ENCODE measurements around the gene LRPAP1.
"Not testable (repeated sequence)": the region's sequence is repeated elsewhere in the genome, so short reads cannot be mapped to it uniquely, and the experiment has no call there.

Gene LRPAP1

GRCh38 chr4:3514806-3515501 lies 17.3 kb downstream of the LRPAP1 start:
- H3K4me3 ChIP-seq (ENCODE audit: low read depth, low read length): no peak overlapping the region
- no peak for DNase-seq (ENCODE audit: low read depth)
- TF ChIP-seq MYC (IDR thresholded peaks at IDR 0.05; ENCODE audit: low read depth, low read length): no peak
- TF ChIP-seq POLR2A (IDR thresholded peaks at IDR 0.05; ENCODE audit: extremely low read depth, insufficient read length): no peak
- TF ChIP-seq, protein P1, sequence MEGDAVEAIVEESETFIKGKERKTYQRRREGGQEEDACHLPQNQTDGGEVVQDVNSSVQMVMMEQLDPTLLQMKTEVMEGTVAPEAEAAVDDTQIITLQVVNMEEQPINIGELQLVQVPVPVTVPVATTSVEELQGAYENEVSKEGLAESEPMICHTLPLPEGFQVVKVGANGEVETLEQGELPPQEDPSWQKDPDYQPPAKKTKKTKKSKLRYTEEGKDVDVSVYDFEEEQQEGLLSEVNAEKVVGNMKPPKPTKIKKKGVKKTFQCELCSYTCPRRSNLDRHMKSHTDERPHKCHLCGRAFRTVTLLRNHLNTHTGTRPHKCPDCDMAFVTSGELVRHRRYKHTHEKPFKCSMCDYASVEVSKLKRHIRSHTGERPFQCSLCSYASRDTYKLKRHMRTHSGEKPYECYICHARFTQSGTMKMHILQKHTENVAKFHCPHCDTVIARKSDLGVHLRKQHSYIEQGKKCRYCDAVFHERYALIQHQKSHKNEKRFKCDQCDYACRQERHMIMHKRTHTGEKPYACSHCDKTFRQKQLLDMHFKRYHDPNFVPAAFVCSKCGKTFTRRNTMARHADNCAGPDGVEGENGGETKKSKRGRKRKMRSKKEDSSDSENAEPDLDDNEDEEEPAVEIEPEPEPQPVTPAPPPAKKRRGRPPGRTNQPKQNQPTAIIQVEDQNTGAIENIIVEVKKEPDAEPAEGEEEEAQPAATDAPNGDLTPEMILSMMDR (IDR thresholded peaks at IDR 0.05; ENCODE audit: low read depth, low read length): peak; percentile 25

DNA sequence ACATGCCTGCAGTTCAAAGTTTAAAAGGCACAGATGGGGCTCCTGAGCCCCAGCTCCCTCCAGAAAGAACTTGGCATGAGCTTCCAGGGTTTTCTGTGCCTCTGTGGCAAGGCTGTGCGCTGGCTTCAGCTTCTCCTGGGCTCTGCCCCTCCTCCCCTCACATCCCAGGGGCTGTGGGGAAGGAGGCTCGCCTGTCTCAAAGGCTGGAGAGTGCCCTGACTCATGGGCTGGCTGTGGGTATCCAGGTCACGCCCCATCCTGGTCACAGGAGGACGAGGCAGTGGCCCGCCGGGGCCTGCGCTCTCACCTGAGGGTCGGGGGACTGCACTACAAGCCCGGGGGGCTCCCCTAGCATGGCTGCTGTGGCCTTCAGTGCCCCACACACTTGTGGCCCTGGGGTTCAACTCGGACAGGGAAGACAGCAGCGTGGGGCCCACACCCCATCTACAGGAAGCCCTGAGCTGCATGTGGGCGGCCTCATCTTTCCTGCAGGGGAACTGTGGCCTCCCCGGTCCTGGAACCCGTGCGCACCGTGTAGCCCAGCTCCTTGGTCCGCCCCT lies 17.9 kb downstream of the LRPAP1 start:
- TF ChIP-seq, protein P1 (IDR thresholded peaks at IDR 0.05; ENCODE audit: low read depth, low read length): no peak
- TF ChIP-seq MYC (IDR thresholded peaks at IDR 0.05; ENCODE audit: low read depth, low read length) (no peak), POLR2A (IDR thresholded peaks at IDR 0.05; ENCODE audit: extremely low read depth, insufficient read length) (no peak)
- TF ChIP-seq, protein P2, sequence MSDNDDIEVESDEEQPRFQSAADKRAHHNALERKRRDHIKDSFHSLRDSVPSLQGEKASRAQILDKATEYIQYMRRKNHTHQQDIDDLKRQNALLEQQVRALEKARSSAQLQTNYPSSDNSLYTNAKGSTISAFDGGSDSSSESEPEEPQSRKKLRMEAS (IDR thresholded peaks at IDR 0.05; ENCODE audit: low read depth, low read length): no peak

GRCh38 chr4:3513807-3514206 lies 18.4 kb downstream of the LRPAP1 start:
- H3K4me3 ChIP-seq (ENCODE audit: low read depth, low read length): no peak overlapping the region
- TF ChIP-seq MYC (IDR thresholded peaks at IDR 0.05; ENCODE audit: low read depth, low read length) (no peak), POLR2A (IDR thresholded peaks at IDR 0.05; ENCODE audit: extremely low read depth, insufficient read length) (no peak)
- TF ChIP-seq, protein P1 (IDR thresholded peaks at IDR 0.05; ENCODE audit: low read depth, low read length): no peak
- TF ChIP-seq, protein P2 (IDR thresholded peaks at IDR 0.05; ENCODE audit: low read depth, low read length): no peak
- no peak for DNase-seq (ENCODE audit: low read depth)

More for the DNA sequence above, 17.9 kb downstream of the LRPAP1 start:
- H3K4me3 ChIP-seq (ENCODE audit: low read depth, low read length): no peak overlapping the region
- no peak for DNase-seq (ENCODE audit: low read depth)

GRCh38 chr4:3512719-3513118 lies 19.5 kb downstream of the LRPAP1 start:
- DNase-seq (ENCODE audit: low read depth): no peak
- H3K4me3 ChIP-seq (ENCODE audit: low read depth, low read length): no peak overlapping the region
- no peak for TF ChIP-seq POLR2A (IDR thresholded peaks at IDR 0.05; ENCODE audit: extremely low read depth, insufficient read length)
- TF ChIP-seq, protein P1 (IDR thresholded peaks at IDR 0.05; ENCODE audit: low read depth, low read length): no peak
- no peak for TF ChIP-seq MYC (IDR thresholded peaks at IDR 0.05; ENCODE audit: low read depth, low read length)
- TF ChIP-seq, protein P2 (IDR thresholded peaks at IDR 0.05; ENCODE audit: low read depth, low read length): no peak

- DNase-seq (ENCODE audit: low read depth): no peak
- H3K4me3 ChIP-seq (ENCODE audit: low read depth, low read length): no peak overlapping the region
- TF ChIP-seq, protein P2 (IDR thresholded peaks at IDR 0.05; ENCODE audit: low read depth, low read length): no peak
- no peak for TF ChIP-seq POLR2A (IDR thresholded peaks at IDR 0.05; ENCODE audit: extremely low read depth, insufficient read length)
- TF ChIP-seq MYC (IDR thresholded peaks at IDR 0.05; ENCODE audit: low read depth, low read length): no peak
These were observed 19.9 kb downstream of the LRPAP1 start for GRCh38 chr4:3512279-3512678.

GRCh38 chr4:3511601-3512000 lies 20.6 kb downstream of the LRPAP1 start:
- not testable (repeated sequence) for DNase-seq (ENCODE audit: low read depth); H3K4me3 ChIP-seq (ENCODE audit: low read depth, low read length)

Data from NB4 (cell line).